Thyroid gland (tissue), 4 donors: ENCODE data around the gene DLL3. TPM values are rescaled to one million over a fixed set of nuclear protein-coding genes. Genes with fewer than 3 reads are reported as not detected.

Experiments
- DNase-seq, 2 donors: peaks; one replicate each; pipeline ENCODE4 v3.0.0-alpha.2; 2019
- H3K27ac ChIP-seq, 3 donors: fragments of 200-600 bp; sonication (generic); 1 replicate in 2 of 3; 2 replicates in 1 of 3; pipeline ENCODE4 v1.5.1; 2016 to 2019; ENCODE audit warnings: mild to moderate bottlenecking in 1 of 3, moderate library complexity in 1 of 3
- H3K27me3 ChIP-seq: fragments of 200-600 bp; sonication (generic); one replicate; pipeline ENCODE4 v1.5.1; 2019
- H3K36me3 ChIP-seq, 2 donors: fragments of 200-600 bp; sonication (generic); one replicate each; pipeline ENCODE4 v1.5.1; 2016 to 2019
- H3K4me1 ChIP-seq, 2 donors: fragments of 200-600 bp; sonication (generic); one replicate each; pipeline ENCODE4 v1.5.1; 2017 to 2019
- H3K4me3 ChIP-seq, 3 donors: fragments of 200-600 bp; sonication (generic); replicated peaks in 1 of 3; 1 replicate in 2 of 3; 2 replicates in 1 of 3; pipeline ENCODE4 v1.5.1; 2016; ENCODE audit warnings: mild to moderate bottlenecking in 1 of 3
- H3K9me3 ChIP-seq: fragments of 200-600 bp; sonication (generic); one replicate; pipeline ENCODE4 v1.5.1; 2017
- CTCF ChIP-seq, 6 experiments: fragments of 200-600 bp in 3 of 6; fragments of 450-650 bp in 3 of 6; sonication (generic) in 3 of 6; IDR thresholded peaks; one replicate each; pipeline ENCODE4 v1.5.1; 2016 to 2019; ENCODE audit warnings: antibody characterized with exemption in 6 of 6, mild to moderate bottlenecking in 2 of 6, inconsistent platforms in 1 of 6, moderate library complexity in 1 of 6
- POLR2A ChIP-seq, 2 donors: fragments of 450-650 bp; IDR thresholded peaks; one replicate each; pipeline ENCODE4 v1.6.1; 2017; ENCODE audit warnings: antibody characterized with exemption in 2 of 2, mild to moderate bottlenecking in 2 of 2, moderate library complexity in 1 of 2
- WGBS, 2 donors: methylation state at CpG; one replicate each; pipeline ENCODE4 v1.1.5; 2017; 5-methylcytosine and 5-hydroxymethylcytosine counted together
- intact Hi-C: fragments of 100-400 bp; cut with DNase I; formaldehyde crosslinking; loops from one replicate; pipeline ENCODE4 v1.15.1; 2023
- total RNA-seq, 4 donors: library from RNA; depleted of rRNA; stranded (reverse); fragments of >200 nt; gene quantifications; one replicate each; pipeline ENCODE4 v1.2.3, GENCODE V29; 2016

Gene DLL3
- total RNA-seq, 4 donors from 2014 or later = 0.56 TPM; not detected in 3

- Histone ChIP-seq H3K27ac (no peak overlapping the region), H3K36me3 (no peaks in the 10 kb centered on the region), H3K9me3 (no peaks in the 10 kb centered on the region), H3K4me1 (peaks cover 5 to 7% of the 10 kb centered on the region in 2 donors), H3K4me3 (no peak overlapping the region), H3K27me3 (peaks cover 5% of the 10 kb centered on the region)
- no peak for TF ChIP-seq POLR2A (IDR thresholded peaks at IDR 0.05)
- TF ChIP-seq CTCF (IDR thresholded peaks at IDR 0.05) = no peak
- WGBS, 2 donors = 87 to 89% methylated on average over 9 of the region's 9 CpGs
- intact Hi-C loops = no loop called here
- DNase-seq = no peak
These were observed 9.9 kb downstream of the DLL3 start for GRCh38 chr19:39508629-39509028.

- Histone ChIP-seq H3K27ac (no peak overlapping the region), H3K36me3 (no peaks in the 10 kb centered on the region), H3K27me3 (peaks cover 2% of the 10 kb centered on the region), H3K9me3 (no peaks in the 10 kb centered on the region), H3K4me1 (peaks cover 5 to 7% of the 10 kb centered on the region in 2 donors), H3K4me3 (no peak overlapping the region)
- TF ChIP-seq CTCF (IDR thresholded peaks at IDR 0.05) = no peak
- intact Hi-C loops = no loop called here
- WGBS, 2 donors = 52 to 82% methylated on average over 2 of the region's 2 CpGs
- no peak for DNase-seq
These were observed 10.5 kb downstream of the DLL3 start for GRCh38 chr19:39509233-39509632.

GRCh38 chr19:39512988-39513387, 14.2 kb downstream of the DLL3 start:
- Histone ChIP-seq H3K4me1 (peaks cover 11 to 21% of the 10 kb centered on the region in 2 donors), H3K4me3 (no peak overlapping the region), H3K9me3 (no peaks in the 10 kb centered on the region), H3K27ac (no peak overlapping the region), H3K27me3 (no peaks in the 10 kb centered on the region), H3K36me3 (no peaks in the 10 kb centered on the region)
- 49 to 53% methylated on average over 2 of the region's 2 CpGs for WGBS, 2 donors
- TF ChIP-seq CTCF (IDR thresholded peaks at IDR 0.05) (no peak), POLR2A (IDR thresholded peaks at IDR 0.05) (no peak)
- intact Hi-C loops = no loop called here
- DNase-seq = no peak

GRCh38 chr19:39514840-39515550, 16.2 kb downstream of the DLL3 start, which contains the start of gene SELENOV:
Gene SELENOV (plus strand): TSS chr19:39515139. CDS start chr19:39515213, 74 bp downstream.
- no peaks in the 10 kb centered on the region for H3K27me3 ChIP-seq

More at GRCh38 chr19:39514840-39515550, 16.2 kb downstream of the DLL3 start, which contains the start of gene SELENOV:
- intact Hi-C loops = no loop called here
- Histone ChIP-seq H3K36me3 (no peaks in the 10 kb centered on the region), H3K9me3 (no peaks in the 10 kb centered on the region), H3K4me3 (peak within 1 kb of the TSS; percentile 6 to 58 (median 10)), H3K4me1 (peaks cover 11 to 35% of the 10 kb centered on the region in 2 donors), H3K27ac (peak within 1 kb of the TSS in 2 of 3 donors; percentile 12 to 47)
- DNase-seq = peak in 1 of 2 donors; percentile 37
- 1 to 2% methylated on average over 23 to 45 of the region's 56 CpGs for WGBS, 2 donors
- TF ChIP-seq POLR2A (IDR thresholded peaks at IDR 0.05) (peak in 1 of 2 donors; percentile 23), CTCF (IDR thresholded peaks at IDR 0.05) (no peak)
